K562 (cell line): Measurements from ENCODE around the gene HIRIP3. TPM values are rescaled to one million over a fixed set of nuclear protein-coding genes. Genes with fewer than 3 reads are reported as not detected.

Experiments used
- ATAC-seq: fragments of 200-7000 bp; cut with Tn5 transposase; 3 replicates; pipeline ENCODE4 v1.9.1; 2020; ENCODE audit warnings: moderate library complexity
- BruUV-seq: library from RNA; stranded (reverse); fragments of 400-500 nt; replicated peaks from 2 replicates; lab custom pipeline; 2021; lab: Mats Ljungman, UMichigan
- CTCF ChIA-PET: fragments of 300-600 bp; formaldehyde crosslinking; extraction: SDS; loops from one replicate; lab custom pipeline; 2021; ENCODE audit warnings: low intra/inter-chr PET ratio; lab: Yijun Ruan, JAX
- POLR2A ChIA-PET: fragments of 300-600, 350-650 bp; sonication (Branson Sonifier 250); formaldehyde crosslinking; extraction: SDS; loops from one replicate; lab custom pipeline; 2021; ENCODE audit warnings: antibody characterized with exemption, inconsistent platforms; lab: Yijun Ruan, JAX
- DNase-seq, 4 experiments: peaks; one replicate each; pipeline versions ENCODE4 v3.0.0 to v3.0.0-alpha.2; 2011 to 2018; ENCODE audit warnings: low spot score in 3 of 4, mixed read lengths in 3 of 4; ENCODE audit errors: extremely low read depth in 1 of 4
- FAIRE-seq: peaks from 2 replicates; lab custom pipeline; 2011; peaks lifted over from hg19 to GRCh38; lab: Jason Lieb, UNC
- H2AFZ ChIP-seq: 2 replicates; pipeline ENCODE4 v1.6.0; 2011; ENCODE audit warnings: low read depth, low read length, control low read depth, inconsistent platforms
- H3K27ac ChIP-seq: fragments of 200-600 bp; 3 replicates; pipeline ENCODE4 v1.8.0; 2011; ENCODE audit warnings: low read depth, mild to moderate bottlenecking, control low read depth, inconsistent platforms, low read length, moderate library complexity, mixed read lengths; ENCODE audit errors: extremely low read depth
- H3K27me3 ChIP-seq, 2 experiments: fragments of 300-600 bp in 1 of 2; 2 replicates in 1 of 2; 3 replicates in 1 of 2; pipeline versions ENCODE4 v1.6.0 to v1.8.0; 2011; ENCODE audit warnings: inconsistent platforms in 2 of 2, low read length in 2 of 2, mild to moderate bottlenecking in 1 of 2, mixed read lengths in 1 of 2, moderate library complexity in 1 of 2; ENCODE audit not compliant: control insufficient read depth in 2 of 2, insufficient read depth in 2 of 2
- H3K36me3 ChIP-seq: fragments of 300-600 bp; 3 replicates; pipeline ENCODE4 v1.8.0; 2011; ENCODE audit warnings: mild to moderate bottlenecking, low read length, inconsistent platforms; ENCODE audit not compliant: control insufficient read depth, insufficient read depth
- H3K4me1 ChIP-seq, 2 experiments: fragments of 200-600 bp in 1 of 2; replicated peaks in 1 of 2; 2 replicates in 1 of 2; 3 replicates in 1 of 2; pipeline versions ENCODE4 v1.5.1 to v1.8.0; 2011; ENCODE audit warnings: inconsistent platforms in 2 of 2, low read length in 2 of 2, mild to moderate bottlenecking in 1 of 2, mixed read lengths in 1 of 2, moderate library complexity in 1 of 2; ENCODE audit not compliant: control insufficient read depth in 2 of 2, insufficient read depth in 2 of 2
- H3K4me2 ChIP-seq: 2 replicates; pipeline ENCODE4 v1.6.1; 2011; ENCODE audit warnings: low read length, control low read depth, inconsistent platforms, mixed read lengths; ENCODE audit not compliant: insufficient read depth
- H3K4me3 ChIP-seq: fragments of 200-600 bp; sonication (generic), shearing (Covaris generic); 2 replicates; pipeline ENCODE4 v1.5.1; 2016; ENCODE audit warnings: control low read depth, inconsistent platforms
- H3K79me2 ChIP-seq: fragments of 200-600 bp; 3 replicates; pipeline ENCODE4 v1.8.0; 2011; ENCODE audit warnings: low read length, inconsistent platforms; ENCODE audit not compliant: control insufficient read depth, insufficient read depth
- H3K9ac ChIP-seq, 2 experiments: 2 replicates each; pipeline versions ENCODE4 v1.6.0 to v1.6.1; 2011; ENCODE audit warnings: low read depth in 2 of 2, low read length in 2 of 2, control low read depth in 1 of 2, inconsistent platforms in 1 of 2, mild to moderate bottlenecking in 1 of 2, mixed read lengths in 1 of 2; ENCODE audit not compliant: insufficient read depth in 1 of 2
- H3K9me1 ChIP-seq: one replicate; pipeline ENCODE4 v1.6.0; 2011; ENCODE audit warnings: inconsistent platforms, mild to moderate bottlenecking, low read length, moderate library complexity; ENCODE audit not compliant: control insufficient read depth, insufficient read depth
- H3K9me3 ChIP-seq: replicated peaks from 2 replicates; pipeline ENCODE4 v1.5.1; 2011; ENCODE audit warnings: low read depth, low read length, inconsistent platforms; ENCODE audit not compliant: control insufficient read depth, insufficient read depth
- H4K20me1 ChIP-seq: replicated peaks from 2 replicates; pipeline ENCODE4 v1.6.1; 2011; ENCODE audit warnings: low read length, inconsistent platforms, mixed read lengths; ENCODE audit not compliant: control insufficient read depth, insufficient read depth
- CTCFL ChIP-seq: IDR thresholded peaks from 2 replicates; pipeline ENCODE4 v1.6.1; 2011; ENCODE audit warnings: borderline replicate concordance, low read depth, mild to moderate bottlenecking, moderate library complexity, low read length; ENCODE audit not compliant: insufficient read depth, poor library complexity, severe bottlenecking
- NELFE ChIP-seq: IDR thresholded peaks from 2 replicates; pipeline ENCODE4 v1.6.1; 2011; ENCODE audit warnings: mild to moderate bottlenecking; ENCODE audit not compliant: insufficient read depth, insufficient read length
- POLR2G ChIP-seq: fragments of 200-400 bp; formaldehyde crosslinking; IDR thresholded peaks from 2 replicates; pipeline ENCODE4 v1.6.1; 2017; ENCODE audit warnings: low read depth, mild to moderate bottlenecking, antibody characterized with exemption, low read length, moderate library complexity
- RBFOX2 ChIP-seq: fragments of 200-400 bp; formaldehyde crosslinking; IDR thresholded peaks from 2 replicates; pipeline ENCODE4 v1.6.1; 2017; ENCODE audit warnings: low read depth, mild to moderate bottlenecking, low read length, moderate library complexity
- RFX1 ChIP-seq: fragments of 450-650 bp; IDR thresholded peaks from 2 replicates; pipeline ENCODE4 v1.6.1; 2016; ENCODE audit warnings: mild to moderate bottlenecking, moderate library complexity
- WGBS: fragments of 100-300 bp; shearing (Covaris generic); methylation state at CpG from one replicate; pipeline ENCODE4 v1.1.6; 2016; ENCODE audit warnings: low coverage, mixed read lengths; ENCODE audit not compliant: insufficient coverage; ENCODE audit errors: missing lambda C conversion rate; 5-methylcytosine and 5-hydroxymethylcytosine counted together
- in situ Hi-C: fragments of 300-500 bp; cut with MboI; formaldehyde crosslinking; loops from 4 replicates; pipeline ENCODE4 v1.15.0; 2018; ENCODE audit warnings: inconsistent platforms, mixed read lengths
- intact Hi-C: fragments of 100-400 bp; cut with micrococcal nuclease; formaldehyde crosslinking; loops from 2 replicates; pipeline ENCODE4 v1.14.2; 2022
- polyA plus RNA-seq, 8 experiments: library from polyadenylated mRNA; depleted of rRNA in 4 of 8; stranded (reverse) in 5 of 8; unstranded in 3 of 8; fragments of >200 nt; fragmentation: Nextera tagmentation in 2 of 8; fragmentation: Illumina TruSeq in 1 of 8; extraction: Ambion mirVana in 2 of 8; extraction: Trizol in 1 of 8; gene quantifications; 2 replicates each; pipeline versions ENCODE4 v1.2.1 to v1.2.3, GENCODE V29; 2011 to 2014; ENCODE audit warnings: inconsistent platforms in 1 of 8, missing spikeins in 1 of 8
- total RNA-seq, 7 experiments: library from RNA; depleted of rRNA in 6 of 7; stranded (reverse); fragments of >200 nt in 6 of 7; fragmentation: Illumina TruSeq in 2 of 7; extraction: Trizol in 2 of 7; gene quantifications; 2 replicates each; pipeline versions ENCODE4 v1.2.1 to v1.2.3, GENCODE V29; 2011 to 2021; ENCODE audit warnings: low replicate concordance in 1 of 7

The HIRIP3 gene
- total and polyA plus RNA-seq, 9 of the 15 experiments (the other 6 are each of a cell fraction or from before 2014, with no cell fraction given), result 3.3 to 38.2 (median 18.2) TPM

- H3K4me1 ChIP-seq, result peaks cover 3 to 26% of the 10 kb centered on the region in 2 experiments; a peak in 3 of 5 replicates
- no peaks in the 10 kb centered on the region for H3K27me3 ChIP-seq
- no peaks in the 10 kb centered on the region for H3K79me2 ChIP-seq
- no peak overlapping the region for H3K4me2 ChIP-seq
- FAIRE-seq (no peak), DNase-seq (no peak), ATAC-seq (no peak)
- ChIA-PET POLR2A (interaction anchor here (0.6 to 2.1 kb wide), 3 partner anchors 9 to 45 kb away, joined by 3 to 14 read pairs (median 5); partner anchors contain the start of gene TAOK2), CTCF (no interaction called here)
- in situ Hi-C loops, result no loop called here
- intact Hi-C loops, result no loop called here
- no peaks in the 10 kb centered on the region for H3K9me3 ChIP-seq
- no TSS peak for BruUV-seq
- peak; percentile 22; the same call in 1 of the 2 replicates for TF ChIP-seq POLR2G
- no peak for TF ChIP-seq NELFE
- H3K9me1 ChIP-seq, result no peaks in the 10 kb centered on the region
- H3K36me3 ChIP-seq, result peaks cover 99% of the 10 kb centered on the region; the same call in 2 of the 3 replicates
- no peaks in the 10 kb centered on the region for H4K20me1 ChIP-seq
- H3K4me3 ChIP-seq, result no peak overlapping the region
- no peak overlapping the region for H3K27ac ChIP-seq
- no peak overlapping the region for H3K9ac ChIP-seq
- WGBS, result 74% methylated on average over 15 of the region's 17 CpGs
- H2AFZ ChIP-seq, result no peak overlapping the region
Observed at GRCh38 chr16:29988346-29989075, 6.9 kb downstream of the HIRIP3 start.

GRCh38 chr16:29987371-29988085 is 7.9 kb downstream of the HIRIP3 start:
- Histone ChIP-seq H3K79me2 (no peaks in the 10 kb centered on the region), H2AFZ (no peak overlapping the region), H3K27ac (no peak overlapping the region), H3K4me1 (peaks cover 3 to 23% of the 10 kb centered on the region in 2 experiments; a peak in 3 of 5 replicates), H3K9me1 (no peaks in the 10 kb centered on the region), H4K20me1 (no peaks in the 10 kb centered on the region), H3K4me2 (no peak overlapping the region), H3K27me3 (no peaks in the 10 kb centered on the region), H3K36me3 (peaks cover 99% of the 10 kb centered on the region; the same call in 2 of the 3 replicates), H3K4me3 (no peak overlapping the region), H3K9ac (peak overlapping the region in 1 of 2 experiments; percentile 31; a peak in 1 of 4 replicates), H3K9me3 (no peaks in the 10 kb centered on the region)
- TF ChIP-seq RFX1 (no peak), RBFOX2 (peak; percentile 43; the same call in 1 of the 2 replicates), CTCFL (no peak), POLR2G (peak; percentile 46; the same call in 1 of the 2 replicates)
- intact Hi-C loops, result no loop called here
- in situ Hi-C loops, result no loop called here
- 91% methylated on average over 22 of the region's 35 CpGs for WGBS
- DNase-seq, result no peak
- no peak for FAIRE-seq
- no TSS peak for BruUV-seq
- ChIA-PET POLR2A (interaction anchor here (0.5 to 2.1 kb wide), 2 partner anchors 13 to 28 kb away, joined by 4 to 14 read pairs; partner anchors contain the start of gene TAOK2), CTCF (no interaction called here)
- ATAC-seq, result no peak
